Posterior vena cava (tissue), 2 donors: ENCODE results near the gene MPZL1. TPM values are rescaled to one million over a fixed set of nuclear protein-coding genes. Genes with fewer than 3 reads are reported as not detected.
"Not testable (repeated sequence)": the region's sequence is repeated elsewhere in the genome, so short reads cannot be mapped to it uniquely, and the experiment has no call there.

ENCODE experiments used
- DNase-seq: peaks from one replicate; pipeline ENCODE4 v3.0.0-alpha.2; 2020; ENCODE audit warnings: low spot score
- intact Hi-C, 2 donors: fragments of 100-400 bp; cut with DNase I; formaldehyde crosslinking; loops; one replicate each; pipeline versions ENCODE4 v1.14.1 to v1.14.2; 2022 to 2023
- total RNA-seq, 2 donors: library from RNA; stranded (reverse); fragmentation: NEBNext Ultra II Directional; extraction: Animal tissue kit (Norgen Biotek cat#: 25700); gene quantifications; one replicate each; pipeline ENCODE4 v1.2.1, GENCODE V29; 2021
- donor health status: DM: yes; HTN: yes; CAD: no.
- donor health status: DM: yes; HTN: yes; CAD: no.

The MPZL1 gene
- total RNA-seq, 2 donors from 2014 or later = 120 to 146 TPM

DNA sequence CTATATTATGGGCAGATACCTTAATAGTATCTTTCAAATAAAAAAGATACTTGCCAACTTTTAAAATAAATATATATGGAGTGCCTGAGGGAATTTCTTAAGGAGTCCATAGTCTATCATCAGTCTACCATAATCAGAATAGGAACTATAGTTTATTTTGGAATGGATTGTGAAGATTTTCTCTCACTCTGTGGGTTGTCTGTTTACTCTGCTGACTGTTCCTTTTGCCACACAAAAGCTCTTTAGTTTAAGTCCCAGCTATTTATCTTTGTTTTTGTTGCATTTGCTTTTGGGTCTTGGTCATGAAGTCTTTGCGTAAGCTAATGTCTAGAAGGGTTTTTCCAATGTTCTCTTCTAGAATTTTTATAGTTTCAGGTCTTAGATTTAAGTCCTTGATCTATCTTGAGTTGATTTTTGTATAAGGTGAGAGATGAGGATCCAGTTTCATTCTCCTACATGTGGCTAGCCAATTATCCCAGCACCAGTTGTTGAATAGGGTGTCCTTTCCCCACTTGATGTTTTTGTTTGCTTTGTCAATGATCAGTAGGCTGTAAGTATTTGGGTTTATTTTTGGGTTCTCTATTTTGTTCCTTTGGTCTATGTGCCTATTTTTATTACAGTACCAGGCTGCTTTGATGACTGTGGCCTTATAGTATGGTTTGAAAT, 20.7 kb downstream of the MPZL1 start:
- intact Hi-C loops, DNase-seq: not testable (repeated sequence)

DNA sequence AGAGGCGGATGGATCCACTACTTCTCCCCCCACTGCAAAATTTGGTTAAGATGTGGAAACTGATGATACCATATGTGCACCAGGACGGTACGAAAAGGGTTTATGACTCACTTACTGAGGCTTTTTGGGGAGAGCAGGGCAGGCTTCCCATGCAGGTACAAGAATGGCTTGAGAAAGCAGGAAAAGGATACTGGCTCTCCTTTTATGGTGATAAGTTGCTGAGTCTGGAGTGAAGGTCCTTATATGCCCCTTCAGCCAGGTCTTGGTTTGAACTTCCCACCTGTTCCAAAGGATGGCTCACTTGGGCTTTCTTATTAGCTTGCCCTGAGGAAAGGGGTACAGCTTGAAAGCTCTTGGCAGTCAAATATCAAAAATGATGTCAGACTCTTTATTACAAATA, 23.1 kb downstream of the MPZL1 start:
- intact Hi-C loops = no loop called here
- no peak for DNase-seq

DNA sequence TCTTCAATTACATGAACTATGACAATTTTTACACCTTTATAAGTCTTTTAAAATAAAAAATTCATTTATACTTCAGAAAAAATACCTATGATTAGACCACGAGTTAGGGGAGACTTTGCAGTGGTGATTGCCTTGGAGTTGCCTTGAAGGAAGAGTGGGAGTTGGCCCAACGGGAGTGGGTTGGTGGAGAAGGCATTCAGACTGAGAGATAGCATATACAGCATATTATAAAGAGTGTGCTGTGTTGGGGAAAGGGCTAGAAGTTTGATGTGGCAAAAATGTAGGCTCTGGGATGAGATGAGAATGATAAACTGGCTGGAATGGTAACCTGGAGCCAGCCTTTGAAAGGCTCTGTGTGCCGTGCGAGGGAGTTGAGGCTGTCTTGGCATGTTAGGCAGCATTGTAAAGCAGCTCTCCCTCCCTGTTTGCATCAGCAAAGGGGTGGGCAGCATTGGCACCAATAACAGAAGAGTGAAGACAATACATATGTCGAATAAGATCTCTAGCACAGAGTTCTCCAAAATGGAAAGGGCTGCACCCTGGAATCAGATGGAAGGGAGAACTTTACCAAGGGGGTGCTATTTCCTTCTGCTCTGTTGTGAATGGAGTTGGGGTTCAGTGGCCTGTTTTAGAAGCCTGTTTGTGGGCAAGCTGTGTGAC, 24.4 kb downstream of the MPZL1 start:
- intact Hi-C loops = no loop called here

DNA sequence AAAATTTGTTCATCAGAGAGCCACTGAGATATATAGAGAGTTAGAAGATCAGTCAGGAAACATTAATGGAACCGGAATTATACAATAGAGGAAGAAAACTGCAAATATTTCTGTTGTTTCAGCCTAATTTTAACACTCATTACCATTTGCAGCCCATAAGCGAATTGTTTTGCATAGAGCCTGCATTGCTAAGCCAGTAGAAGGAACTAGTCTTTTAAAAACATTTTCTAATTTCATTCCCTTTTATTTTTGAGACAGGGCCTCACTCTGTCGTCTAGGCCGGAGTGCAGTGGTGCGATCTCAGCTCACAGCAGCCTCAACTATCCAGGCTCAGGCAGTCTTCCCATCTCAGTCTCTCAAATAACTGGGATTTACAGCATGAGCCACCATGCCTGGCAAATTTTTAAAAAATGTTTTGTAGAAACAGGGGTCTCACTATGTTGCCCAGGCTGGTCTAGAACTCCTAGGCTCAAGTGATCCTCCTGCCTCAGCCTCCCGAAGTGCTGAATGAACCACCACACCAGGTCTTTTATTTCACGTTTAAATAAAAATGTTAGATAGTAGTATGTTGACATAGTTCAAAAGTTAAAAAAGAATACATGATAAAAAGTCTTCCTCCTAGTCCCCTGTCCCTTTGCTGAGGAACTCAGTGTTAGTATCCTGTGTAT, 25.3 kb downstream of the MPZL1 start:
- intact Hi-C loops = no loop called here
- no peak for DNase-seq

More for the DNA sequence above, 24.4 kb downstream of the MPZL1 start:
- DNase-seq = no peak

DNA sequence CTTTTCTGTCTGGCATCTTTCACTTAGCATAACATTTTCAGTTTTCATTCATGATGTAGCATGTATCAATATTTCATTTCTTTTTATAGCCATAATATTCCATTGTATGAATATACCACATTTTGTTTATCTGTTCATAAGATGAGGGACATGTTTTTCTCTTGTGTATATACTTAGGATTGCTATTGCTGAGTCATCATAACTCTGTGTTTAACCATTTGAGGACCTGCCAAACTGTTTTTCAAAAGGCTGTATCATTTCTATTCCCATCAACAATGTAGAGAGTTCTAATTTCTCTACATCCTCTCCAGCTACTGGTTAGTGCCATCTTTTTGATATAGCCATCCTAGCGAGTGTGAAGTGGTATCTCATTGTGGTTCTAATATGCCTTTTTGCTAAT, 26.2 kb downstream of the MPZL1 start:
- intact Hi-C loops = no loop called here
- no peak for DNase-seq

DNA sequence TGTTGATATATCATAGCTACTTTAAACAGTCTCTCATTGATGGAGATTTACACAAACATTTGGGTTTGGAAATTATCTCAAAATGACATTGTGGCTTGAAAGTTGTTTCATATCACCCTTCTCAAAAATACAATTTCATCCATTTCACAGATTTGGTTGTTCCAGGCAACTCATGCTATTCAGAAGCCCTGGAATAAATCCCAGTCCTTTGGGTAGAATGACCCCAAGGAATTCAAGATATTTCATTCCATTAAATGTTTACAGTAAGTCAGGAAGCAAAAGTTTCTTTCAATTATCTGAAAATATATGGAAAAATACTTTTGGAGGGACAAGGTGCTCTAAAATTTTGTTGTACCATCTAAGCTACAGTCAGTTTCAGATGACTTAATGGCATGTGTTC, 27.1 kb downstream of the MPZL1 start:
- intact Hi-C loops = no loop called here
- DNase-seq = no peak

DNA sequence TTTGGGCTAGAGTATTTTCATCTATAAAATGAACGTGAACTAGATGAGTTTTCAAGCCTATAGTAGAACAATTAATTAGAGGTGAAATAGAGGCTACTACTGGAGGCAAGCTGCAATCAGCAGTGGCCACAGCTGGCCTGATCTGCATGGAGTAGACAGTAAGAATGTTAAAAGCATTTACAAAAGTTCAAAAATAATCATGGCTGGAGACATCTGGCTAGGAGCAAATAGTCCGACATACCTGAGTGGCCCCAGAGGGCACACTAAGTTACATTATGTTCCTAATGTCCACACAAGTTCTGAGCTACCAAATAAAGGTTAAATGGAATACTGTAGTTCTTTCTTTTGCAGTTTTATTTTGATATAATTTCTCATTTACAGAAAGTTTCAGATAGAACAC, 28.0 kb downstream of the MPZL1 start:
- DNase-seq = no peak
- intact Hi-C loops = no loop called here

DNA sequence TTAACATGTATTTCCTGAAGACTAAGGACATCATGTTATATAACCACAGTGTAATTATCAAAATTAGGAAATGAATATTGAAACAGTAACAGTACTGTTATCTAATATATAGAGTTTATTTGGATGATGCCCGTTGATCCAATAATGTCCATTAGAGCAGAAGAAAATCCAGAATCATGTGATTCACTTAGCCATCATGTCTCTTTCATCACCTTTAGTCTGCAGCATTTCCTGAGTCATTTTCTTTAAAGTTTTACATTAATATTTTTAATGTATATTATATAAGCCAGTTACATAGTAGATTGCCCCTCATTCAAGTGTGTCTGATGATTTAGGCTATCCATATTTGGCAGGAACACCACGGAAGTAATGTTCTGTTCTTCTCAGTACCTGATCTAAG, 28.9 kb downstream of the MPZL1 start:
- intact Hi-C loops = no loop called here
- no peak for DNase-seq

DNA sequence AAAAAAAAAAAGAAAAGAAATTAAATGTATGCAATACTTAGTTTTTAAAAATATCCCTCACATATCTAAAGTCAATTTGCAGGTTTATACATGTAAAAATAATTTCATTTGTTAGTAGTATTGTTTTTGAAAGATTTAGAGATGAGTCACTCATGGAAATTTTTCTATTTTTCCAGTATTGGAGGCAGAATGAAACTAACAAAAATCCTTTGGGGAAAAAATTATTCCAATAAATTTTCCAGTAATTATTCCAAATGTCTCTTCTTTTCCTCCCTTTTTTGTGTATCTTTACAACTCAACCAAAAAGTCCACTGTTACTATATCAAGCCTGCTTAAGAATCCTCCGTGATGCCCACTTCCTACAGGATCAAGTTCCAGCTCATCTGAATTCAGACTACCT, 29.9 kb downstream of the MPZL1 start:
- intact Hi-C loops = no loop called here

DNA sequence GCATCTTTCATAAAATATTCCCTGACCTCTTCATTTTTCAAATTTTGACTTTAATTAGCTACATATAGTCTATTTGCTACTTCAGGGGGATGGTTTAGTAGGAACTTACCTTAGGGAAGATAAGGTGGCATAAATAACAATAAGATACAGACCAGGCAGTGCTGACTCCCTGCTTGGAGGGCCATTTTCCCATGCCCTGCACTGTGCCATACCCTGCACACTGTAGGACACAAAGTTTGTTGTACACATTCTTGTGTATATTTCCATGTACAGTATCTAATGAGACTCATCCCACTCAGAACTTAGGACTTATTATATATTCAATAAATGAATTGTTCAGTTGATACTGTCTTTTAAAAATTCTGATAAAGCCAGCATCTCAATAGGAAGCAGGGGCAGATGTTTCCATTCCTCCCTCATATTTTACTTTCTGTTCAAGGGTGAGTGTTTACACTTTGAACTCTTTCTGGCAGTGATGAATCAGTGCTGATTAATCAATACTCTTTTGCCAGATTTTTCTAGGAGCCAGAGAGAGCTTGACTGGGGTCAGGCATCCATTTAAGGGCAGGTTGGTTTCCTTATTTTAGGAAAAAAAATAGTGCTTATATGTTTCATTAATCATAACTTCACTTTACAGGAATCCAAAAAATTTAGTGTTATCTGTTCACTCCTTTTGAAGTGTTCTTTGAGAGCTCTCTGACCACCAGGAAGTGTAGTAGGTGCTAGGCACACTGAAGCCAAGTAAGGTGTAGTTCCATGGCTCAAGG, 30.6 kb downstream of the MPZL1 start:
- DNase-seq = no peak
- intact Hi-C loops = no loop called here

More for the DNA sequence above, 29.9 kb downstream of the MPZL1 start:
- DNase-seq = no peak

DNA sequence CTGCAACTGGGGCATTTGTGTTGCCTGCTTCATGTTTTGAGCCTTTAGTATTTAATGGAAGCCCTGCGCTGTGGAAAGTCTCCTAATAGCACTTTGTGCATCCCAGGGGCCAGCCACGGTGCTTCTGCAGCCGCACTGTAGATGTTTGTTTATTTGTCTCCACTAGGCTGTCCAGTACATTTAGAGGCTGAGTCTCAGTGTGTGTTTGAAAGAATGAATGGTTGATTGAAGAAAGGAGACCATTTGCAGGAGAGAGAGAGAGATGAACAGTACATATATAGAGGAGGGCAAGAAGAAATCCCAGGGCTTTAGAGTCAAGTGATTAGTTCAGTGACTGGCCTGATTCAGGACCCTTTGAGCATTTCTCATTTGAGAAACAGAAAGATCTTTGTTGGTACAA, 33.9 kb downstream of the MPZL1 start:
- DNase-seq = no peak
- intact Hi-C loops = no loop called here

DNA sequence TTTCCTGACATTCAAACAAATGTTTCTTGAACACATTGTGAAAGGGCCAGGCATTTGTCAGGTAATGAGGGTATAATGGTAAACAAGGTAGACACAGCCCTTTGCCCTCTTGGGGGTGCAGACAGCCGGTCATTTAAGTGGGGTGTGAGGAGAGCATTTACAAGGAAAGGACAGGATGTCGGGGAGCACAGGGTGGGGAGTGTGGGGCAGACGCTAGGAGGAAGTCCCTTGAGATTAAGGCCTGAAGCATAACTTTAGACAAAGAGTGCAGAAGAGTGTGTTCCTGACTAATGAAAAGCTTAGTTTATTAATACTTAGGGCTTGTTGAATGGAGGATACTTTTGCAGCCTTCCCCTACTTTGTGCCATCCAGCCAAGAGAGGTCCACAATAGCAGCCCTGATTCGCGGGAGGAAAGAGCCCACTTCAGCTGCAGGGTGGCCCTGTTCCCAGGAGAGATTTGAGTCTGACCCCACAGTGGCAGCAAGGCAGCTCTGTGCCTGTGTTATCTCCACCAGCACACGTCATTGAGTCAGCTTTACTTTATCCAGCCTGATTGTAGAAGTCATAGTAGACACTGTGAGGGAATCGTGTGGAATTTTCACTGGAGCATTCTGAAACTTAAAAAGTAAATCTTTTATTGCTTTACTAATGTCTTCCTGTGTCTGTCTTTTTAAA, 35.1 kb downstream of the MPZL1 start:
- no peak for DNase-seq
- intact Hi-C loops = no loop called here

DNA sequence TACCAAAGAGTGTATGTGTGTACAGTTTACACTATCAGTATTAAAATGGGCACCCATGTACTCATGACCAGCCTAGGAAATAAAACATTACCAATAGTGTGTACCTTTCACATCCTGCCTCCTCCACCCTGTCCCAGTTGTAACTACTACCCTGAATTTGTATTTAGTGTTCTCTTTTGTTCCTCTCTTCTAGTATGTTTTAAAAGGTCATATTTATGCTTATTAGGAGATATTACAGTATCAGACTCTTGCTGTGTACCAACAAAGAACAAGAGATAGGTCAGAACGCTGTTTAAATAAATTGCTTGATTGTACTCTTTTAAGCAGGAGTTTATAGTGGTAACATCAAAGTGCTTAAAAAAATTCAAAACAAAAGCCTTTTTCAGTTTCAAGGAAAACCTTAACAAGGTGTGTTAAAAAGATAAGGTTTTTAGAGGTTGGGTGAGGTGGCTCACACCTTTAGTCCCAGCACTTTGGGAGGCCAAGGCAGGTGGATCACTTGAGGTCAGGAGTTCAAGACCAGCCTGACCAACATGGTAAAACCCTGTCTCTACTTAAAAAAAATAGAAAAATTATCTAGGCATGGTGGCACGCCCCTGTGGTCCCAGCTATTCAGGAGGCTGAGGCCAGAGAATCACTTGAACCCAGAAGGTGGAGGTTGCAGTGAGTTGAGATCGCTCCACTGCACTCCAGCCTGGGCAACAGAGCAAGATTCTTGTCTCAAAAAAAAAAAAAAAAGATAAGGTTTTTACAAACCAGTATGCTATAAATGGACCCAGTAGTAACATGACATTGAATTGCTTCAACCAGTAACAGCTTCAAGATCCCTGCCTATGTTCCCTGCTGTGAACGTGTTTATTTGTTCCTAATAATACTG, 35.9 kb downstream of the MPZL1 start:
- intact Hi-C loops = no loop called here
- no peak for DNase-seq

DNA sequence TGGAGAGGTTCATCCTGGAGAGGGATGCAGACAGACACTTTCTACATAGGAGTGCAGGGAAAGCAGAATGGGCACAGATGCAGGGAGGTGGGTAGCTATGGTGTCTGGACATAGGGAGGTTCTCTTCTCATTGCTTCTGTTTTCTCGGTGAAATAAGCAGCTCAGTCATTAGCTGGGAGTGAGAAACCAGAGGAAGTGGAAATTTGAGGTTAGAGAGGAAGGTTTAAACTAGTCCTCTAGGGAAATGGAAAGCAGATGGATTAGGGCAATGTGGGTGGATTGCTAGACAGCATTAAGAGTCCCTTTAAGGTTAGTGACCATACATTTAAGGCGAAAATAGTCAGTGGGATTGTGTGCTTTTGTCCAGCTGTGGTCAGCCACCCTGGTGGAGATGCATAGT, 39.6 kb downstream of the MPZL1 start:
- no peak for DNase-seq
- intact Hi-C loops = no loop called here

DNA sequence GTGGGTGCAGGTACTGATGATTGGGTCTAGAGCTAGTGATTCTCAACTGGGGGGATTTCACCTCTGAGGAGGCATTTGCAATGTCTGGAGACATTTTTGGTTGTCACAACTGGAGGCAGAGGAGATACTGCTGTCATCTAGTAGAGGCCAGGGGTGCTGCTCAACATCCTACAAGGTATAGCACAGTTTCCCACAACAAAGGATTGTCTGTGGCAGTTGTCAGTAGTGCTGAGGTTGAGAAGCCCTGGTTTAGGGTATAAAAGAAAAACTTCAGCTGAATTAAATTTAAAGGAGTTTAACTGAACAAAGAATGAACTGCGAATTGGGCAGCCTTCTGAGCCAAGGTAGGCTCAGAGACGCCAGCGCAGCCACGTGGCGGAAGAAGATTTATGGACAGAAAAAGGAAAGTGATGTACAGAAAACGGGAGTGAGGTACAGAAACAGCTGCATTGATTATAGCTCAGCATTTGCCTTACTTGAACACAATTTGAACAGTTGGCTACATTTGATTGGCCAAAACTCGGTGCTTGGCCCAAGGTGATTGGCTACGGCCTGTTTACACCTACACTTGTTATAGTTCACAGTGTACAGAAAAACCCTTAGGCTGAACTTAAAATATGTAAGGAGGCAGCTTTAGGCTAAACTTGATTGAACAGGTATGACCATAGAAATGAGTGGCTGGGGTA, 40.4 kb downstream of the MPZL1 start:
- no peak for DNase-seq
- intact Hi-C loops = no loop called here

DNA sequence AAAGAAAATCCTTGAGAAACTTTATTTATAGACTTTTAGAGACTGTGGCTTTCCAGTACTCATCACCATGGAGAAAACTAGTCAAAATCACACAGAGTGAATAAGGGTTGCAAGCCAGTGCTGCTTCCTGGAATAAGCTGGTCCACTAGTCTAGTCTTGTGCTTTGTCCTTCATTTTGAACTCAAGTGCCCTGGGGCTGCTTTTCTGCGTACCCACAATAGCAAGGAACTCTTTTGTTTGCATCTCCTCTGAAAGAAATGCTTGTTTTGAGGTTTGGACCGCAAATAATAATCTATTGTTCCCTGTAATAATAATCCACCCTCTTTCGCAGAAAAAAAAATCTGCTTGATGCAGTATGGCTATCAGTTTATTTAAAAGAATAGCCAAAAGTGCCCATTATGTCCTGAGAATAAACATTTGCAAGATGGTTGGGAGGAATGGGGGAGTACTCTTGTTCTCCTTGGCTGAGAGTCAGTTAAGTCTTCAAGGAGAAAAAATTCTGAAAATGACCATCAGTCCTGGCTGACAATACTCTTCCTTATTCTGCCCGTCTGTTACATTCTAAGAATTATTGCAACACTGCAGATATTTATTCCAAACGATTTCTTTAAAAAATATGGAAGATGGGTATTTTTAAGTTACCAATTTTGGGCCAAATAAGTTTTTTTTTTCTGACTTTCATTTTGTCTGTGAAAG, 41.9 kb downstream of the MPZL1 start:
- intact Hi-C loops = no loop called here
- no peak for DNase-seq
